SIG-M5 treated with dmso at 0.1 percent for 504 hours (cell line): Measurements from ENCODE around the gene TMEM138.
"Not testable (repeated sequence)": the region's sequence is repeated elsewhere in the genome, so short reads cannot be mapped to it uniquely, and the experiment has no call there.

Source experiments
- DNase-seq: peaks from one replicate; lab custom pipeline; 2025; ENCODE audit not compliant: unreplicated experiment; lab: John Stamatoyannopoulos, UW

TMEM138 gene

GRCh38 chr11:61362542-61362875 is 335 bp downstream of the TMEM138 start:
- peak; percentile 54 for DNase-seq

DNA sequence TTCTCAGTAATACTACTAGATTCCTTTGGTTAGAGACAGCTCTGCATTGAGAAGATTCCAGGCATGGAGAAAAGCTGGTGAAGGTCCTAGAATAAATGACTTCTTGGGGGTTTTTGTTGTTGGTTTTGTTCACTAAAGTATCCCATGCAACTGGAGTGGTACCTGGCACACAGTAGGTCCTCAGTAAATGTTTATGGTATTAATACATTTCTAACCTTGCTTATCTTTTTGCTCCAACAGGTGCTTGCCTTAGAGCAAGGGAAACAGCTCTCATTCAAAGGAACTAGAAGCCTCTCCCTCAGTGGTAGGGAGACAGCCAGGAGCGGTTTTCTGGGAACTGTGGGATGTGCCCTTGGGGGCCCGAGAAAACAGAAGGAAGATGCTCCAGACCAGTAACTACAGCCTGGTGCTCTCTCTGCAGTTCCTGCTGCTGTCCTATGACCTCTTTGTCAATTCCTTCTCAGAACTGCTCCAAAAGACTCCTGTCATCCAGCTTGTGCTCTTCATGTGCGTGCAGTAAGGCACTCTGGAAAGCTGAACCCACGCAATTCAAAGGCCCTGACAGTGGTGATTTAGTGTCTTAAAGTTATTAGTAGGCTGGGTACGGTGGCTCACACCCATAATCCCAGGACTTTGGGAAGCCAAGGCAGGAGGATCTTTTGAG is 2.0 kb downstream of the TMEM138 start:
- no peak for DNase-seq

DNA sequence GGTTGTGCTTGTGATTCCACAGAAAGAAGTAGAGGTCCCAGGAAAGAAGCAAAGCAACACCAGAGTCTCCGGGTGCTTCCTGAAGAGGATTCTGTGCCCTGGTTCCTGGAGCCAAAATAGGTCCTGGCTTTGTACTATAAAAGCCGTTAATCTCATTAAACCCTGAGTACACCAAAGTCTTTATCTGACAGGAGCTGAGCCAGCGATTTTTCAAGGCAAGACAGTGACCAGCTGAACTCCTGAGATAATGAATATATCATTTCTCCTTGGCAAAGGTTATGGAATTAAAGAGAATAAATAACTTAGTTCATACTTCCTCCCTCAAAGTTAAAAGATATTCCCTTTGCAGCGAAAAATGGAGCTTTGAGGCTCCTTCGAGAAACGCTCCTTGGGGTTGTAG is 5.2 kb downstream of the TMEM138 start:
- no peak for DNase-seq

- no peak for DNase-seq
Measured at GRCh38 chr11:61368646-61369045, 6.5 kb downstream of the TMEM138 start.

GRCh38 chr11:61369372-61370348 is 7.5 kb downstream of the TMEM138 start:
- DNase-seq: no peak

GRCh38 chr11:61370349-61371005 is 8.3 kb downstream of the TMEM138 start:
- DNase-seq: no peak

DNA sequence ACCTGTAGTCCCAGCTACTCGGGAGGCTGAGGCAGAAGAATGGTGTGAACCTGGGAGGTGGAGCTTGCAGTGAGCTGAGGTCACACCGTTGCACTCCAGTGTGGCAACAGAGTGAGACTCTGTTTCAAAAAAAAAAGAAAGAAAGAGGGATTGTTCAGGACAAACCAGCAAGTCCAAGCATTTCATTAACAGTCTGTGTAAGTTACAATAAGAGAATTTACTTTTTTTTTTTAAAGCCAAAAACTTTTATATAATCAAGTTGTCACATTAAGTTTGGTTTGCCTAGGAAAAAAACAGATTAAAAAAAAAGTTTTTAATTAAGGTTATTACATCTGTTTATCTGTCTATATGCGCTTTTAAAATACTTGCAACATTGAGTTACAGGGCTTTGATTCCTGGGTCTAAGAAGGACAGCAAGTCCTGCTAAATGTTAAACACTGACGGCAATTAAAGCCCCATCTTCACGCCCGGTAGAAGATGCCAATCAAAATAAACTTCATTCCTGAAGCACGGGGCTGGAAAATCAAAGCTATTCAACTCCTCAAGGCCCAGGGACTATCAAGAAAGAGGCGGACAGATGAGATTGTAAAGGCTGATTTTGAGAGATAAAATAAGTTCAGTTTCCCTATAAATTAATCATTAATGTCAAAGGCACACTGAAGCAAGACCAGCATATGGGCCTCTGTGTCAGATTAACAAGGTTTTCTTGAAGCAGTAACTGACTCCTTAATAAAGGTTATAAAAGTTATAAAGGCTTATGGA is 10.7 kb downstream of the TMEM138 start:
- DNase-seq: no peak

DNA sequence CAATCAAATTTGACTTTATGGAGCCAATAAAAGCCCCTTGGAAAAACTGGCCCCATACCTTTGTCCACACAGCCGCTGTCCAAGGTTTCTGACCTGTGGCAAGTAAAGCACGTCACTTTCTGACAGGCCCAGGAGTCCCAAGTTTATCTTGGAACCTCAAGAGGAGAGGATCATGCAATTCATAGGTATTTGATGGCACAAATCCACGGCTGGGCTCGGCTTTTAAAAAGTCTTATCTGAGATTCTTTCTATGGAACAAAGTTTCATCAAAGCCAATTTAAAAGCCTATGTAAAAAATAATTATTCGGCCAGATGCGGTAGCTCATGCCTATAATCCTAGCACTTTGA is 13.6 kb downstream of the TMEM138 start:
- DNase-seq: no peak

DNA sequence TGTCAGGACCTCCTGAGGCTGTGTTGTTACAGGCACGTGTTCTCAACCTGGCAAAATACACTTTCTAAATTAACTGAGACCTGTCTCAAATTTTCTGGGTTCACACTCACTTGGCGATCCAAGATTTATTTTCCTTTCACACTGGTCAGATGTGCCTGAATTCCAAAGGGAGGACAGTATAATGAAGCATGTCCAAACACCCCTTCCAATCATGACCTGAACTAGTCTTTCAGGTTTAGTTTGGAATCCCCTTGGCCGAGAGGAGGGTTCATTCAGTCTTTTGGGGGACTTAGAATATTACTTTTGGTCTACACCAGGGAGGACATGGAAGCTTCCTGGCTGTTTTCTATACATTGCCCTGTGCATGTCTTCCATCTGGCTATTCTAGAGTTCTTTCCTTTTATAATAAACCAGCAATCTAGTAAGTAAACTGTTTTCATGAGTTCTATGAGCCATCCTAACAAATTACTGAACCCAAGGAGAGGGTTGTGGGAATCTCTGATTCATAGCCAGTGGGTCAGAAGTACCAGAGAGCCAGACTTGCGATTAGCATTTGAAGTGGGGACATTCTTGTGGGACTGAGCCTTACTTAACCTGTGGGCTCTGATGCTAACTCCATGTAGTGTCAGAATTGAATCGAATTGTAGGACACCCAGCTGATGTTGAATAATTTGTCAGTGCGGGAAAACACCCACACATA is 15.4 kb downstream of the TMEM138 start:
- no peak for DNase-seq

- peak; percentile 95 for DNase-seq
Measured at GRCh38 chr11:61378713-61379313, 16.6 kb downstream of the TMEM138 start.

DNA sequence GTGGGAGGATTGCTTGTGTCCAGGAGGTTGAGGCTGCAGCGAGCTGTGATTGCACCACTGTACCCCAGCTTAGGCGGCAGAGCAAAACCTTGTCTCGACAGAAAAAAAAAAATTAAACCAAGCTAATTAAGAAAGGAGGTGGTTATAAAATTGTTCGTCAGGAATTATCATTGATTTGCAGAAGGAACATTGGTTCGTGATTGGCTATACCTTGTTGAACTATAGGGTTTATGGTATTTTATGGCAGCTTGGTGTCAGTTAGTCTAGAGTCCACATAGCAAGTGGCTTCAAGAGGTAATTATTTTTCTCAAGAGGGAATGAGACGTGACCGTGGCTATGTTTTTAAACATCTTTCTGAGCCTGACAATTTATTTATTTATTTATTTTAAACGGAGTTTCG is 18.7 kb downstream of the TMEM138 start:
- DNase-seq: no peak

GRCh38 chr11:61383859-61384258 is 21.7 kb downstream of the TMEM138 start:
- DNase-seq: not testable (repeated sequence)

- DNase-seq: peak; percentile 16
Measured at GRCh38 chr11:61384271-61385242, 22.4 kb downstream of the TMEM138 start.

GRCh38 chr11:61390161-61390560 is 28.0 kb downstream of the TMEM138 start:
- DNase-seq: peak; percentile 12

DNA sequence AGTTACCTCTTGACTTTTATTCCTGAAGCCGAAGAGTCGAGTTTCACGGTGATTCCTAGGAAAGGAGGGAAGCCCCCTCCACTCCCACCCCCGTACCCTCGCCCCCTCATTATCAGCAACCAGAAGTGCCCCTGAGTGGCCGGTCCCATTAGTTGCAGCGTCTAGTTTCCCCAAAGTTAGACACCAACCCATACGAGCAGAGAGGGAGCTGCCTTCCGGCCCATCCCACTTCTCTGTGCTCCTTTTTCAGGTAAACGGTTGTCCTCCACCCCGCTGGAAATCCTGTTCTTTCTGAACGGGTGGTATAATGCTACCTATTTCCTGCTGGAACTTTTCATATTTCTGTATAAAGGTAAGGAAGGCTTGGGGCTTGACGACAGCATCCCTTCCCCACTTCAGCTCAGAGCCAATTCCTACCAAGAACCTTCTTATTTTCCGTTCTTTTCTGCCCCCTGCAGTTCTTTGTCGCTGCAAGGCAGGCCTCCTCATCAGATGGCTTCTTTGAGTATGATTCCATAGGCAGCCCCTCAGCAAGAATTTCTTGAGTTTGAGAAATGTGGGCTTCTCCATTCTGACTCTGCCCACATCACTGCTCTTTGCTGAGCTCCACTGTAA is 30.9 kb downstream of the TMEM138 start:
- DNase-seq: peak; percentile 25

DNA sequence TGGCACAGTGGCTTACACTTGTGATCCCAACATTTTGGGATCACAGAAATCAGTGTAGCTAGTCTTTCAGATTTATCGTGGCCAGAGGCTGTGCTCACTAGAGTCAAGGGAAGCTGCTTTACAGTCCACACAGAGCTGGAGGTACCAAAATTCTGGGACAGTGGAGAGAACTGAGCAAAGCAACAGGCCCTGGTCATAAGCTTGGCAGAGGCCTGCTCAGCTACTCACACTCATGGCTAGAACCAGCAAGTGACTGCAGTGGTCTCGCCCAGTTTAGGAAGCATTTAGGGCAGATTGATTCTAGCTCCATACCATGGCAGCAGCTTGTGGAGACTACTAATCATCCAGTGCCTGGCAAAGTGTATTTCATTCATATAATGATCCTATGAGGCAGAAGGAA is 39.0 kb downstream of the TMEM138 start:
- DNase-seq: no peak

- DNase-seq: no peak
Measured at GRCh38 chr11:61401573-61401972, 39.4 kb downstream of the TMEM138 start.

DNA sequence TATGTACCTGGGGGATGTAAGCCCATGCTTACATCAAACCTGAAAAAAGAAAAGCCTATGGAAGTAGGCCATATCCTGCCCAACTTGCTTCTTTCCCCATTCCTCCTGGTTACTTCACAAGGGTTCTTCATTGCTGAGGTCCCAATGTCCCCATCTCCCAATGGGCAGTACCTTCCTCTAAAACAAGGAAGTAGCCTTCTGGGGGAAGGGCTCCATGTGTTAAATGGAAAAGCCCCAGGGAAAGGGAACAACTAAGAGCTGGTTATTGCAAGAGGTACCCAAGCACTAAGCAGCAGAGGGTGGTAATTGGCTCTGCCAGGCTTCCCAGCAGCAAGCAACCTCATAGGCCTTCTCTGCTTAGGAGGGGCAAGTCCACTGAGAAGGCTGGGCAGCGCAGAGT is 41.5 kb downstream of the TMEM138 start:
- no peak for DNase-seq

- no peak for DNase-seq
Measured at GRCh38 chr11:61404103-61404502, 41.9 kb downstream of the TMEM138 start.
